ENCODE measurements around the gene LTBP3. TPM values are rescaled to one million over a fixed set of nuclear protein-coding genes. Genes with fewer than 3 reads are reported as not detected.

The LTBP3 gene
- total and polyA plus RNA-seq, 4 donors = 8.8 to 46.2 (median 17.0) TPM

- H3K27ac ChIP-seq (ENCODE audit: low read depth in 1 of 2, low read length in 2 of 2) = peak overlapping the region; percentile 94 to 100
- H3K4me1 ChIP-seq (ENCODE audit: control insufficient read depth in 4 of 4, insufficient read depth in 4 of 4, low read length in 3 of 4) = peaks cover 0 to 41% (median 21%) of the 10 kb centered on the region in 4 donors
- DNase-seq (ENCODE audit: low spot score) = no peak
- 3% methylated on average over 3 of the region's 3 CpGs for WGBS
- no peaks in the 10 kb centered on the region for H3K27me3 ChIP-seq (ENCODE audit: control insufficient read depth in 4 of 4, insufficient read depth in 4 of 4, low read length in 3 of 4)
- TF ChIP-seq TAF1 (conservative IDR thresholded peaks at IDR 0.05) (peak; percentile 36), FOXA2 (IDR thresholded peaks at IDR 0.05) (no peak)
- peaks cover 8 to 48% (median 25%) of the 10 kb centered on the region in 4 donors for H3K36me3 ChIP-seq (ENCODE audit: control insufficient read depth in 4 of 4, insufficient read depth in 3 of 4, low read depth in 1 of 4, low read length in 3 of 4)
- H3K9ac ChIP-seq (ENCODE audit: low read depth in 1 of 2, low read length in 2 of 2) = peak overlapping the region; percentile 100
- H3K4me3 ChIP-seq (ENCODE audit: low read depth in 1 of 3, low read length in 3 of 3) = peak overlapping the region; percentile 67 to 100 (median 85)
- no peaks in the 10 kb centered on the region for H3K9me3 ChIP-seq (ENCODE audit: control insufficient read depth in 4 of 4, low read length in 3 of 4)
These were observed 54.0 kb downstream of the LTBP3 start for GRCh38 chr11:65503949-65504673.

GRCh38 chr11:65503368-65503948, 54.7 kb downstream of the LTBP3 start:
- DNase-seq (ENCODE audit: low spot score) = no peak
- Histone ChIP-seq H3K36me3 (ENCODE audit: control insufficient read depth in 4 of 4, insufficient read depth in 3 of 4, low read depth in 1 of 4, low read length in 3 of 4) (peaks cover 8 to 48% (median 25%) of the 10 kb centered on the region in 4 donors), H3K27me3 (ENCODE audit: control insufficient read depth in 4 of 4, insufficient read depth in 4 of 4, low read length in 3 of 4) (no peaks in the 10 kb centered on the region), H3K4me1 (ENCODE audit: control insufficient read depth in 4 of 4, insufficient read depth in 4 of 4, low read length in 3 of 4) (peaks cover 0 to 41% (median 21%) of the 10 kb centered on the region in 4 donors), H3K9ac (ENCODE audit: low read depth in 1 of 2, low read length in 2 of 2) (peak overlapping the region; percentile 100), H3K27ac (ENCODE audit: low read depth in 1 of 2, low read length in 2 of 2) (peak overlapping the region; percentile 100), H3K9me3 (ENCODE audit: control insufficient read depth in 4 of 4, low read length in 3 of 4) (no peaks in the 10 kb centered on the region), H3K4me3 (ENCODE audit: low read depth in 1 of 3, low read length in 3 of 3) (peak overlapping the region; percentile 67 to 100 (median 85))
- WGBS = 9% methylated on average over 3 of the region's 3 CpGs
- TF ChIP-seq RXRA (IDR thresholded peaks at IDR 0.05) (no peak), REST (IDR thresholded peaks at IDR 0.05) (peak; percentile 4), HNF4A (conservative IDR thresholded peaks at IDR 0.05) (no peak)

GRCh38 chr11:65502555-65503367, 55.4 kb downstream of the LTBP3 start:
- peak overlapping the region; percentile 100 for H3K9ac ChIP-seq (ENCODE audit: low read depth in 1 of 2, low read length in 2 of 2)
- TF ChIP-seq NR2F2 (IDR thresholded peaks at IDR 0.05) = no peak
- no peak for TF ChIP-seq EGR1 (IDR thresholded peaks at IDR 0.05; ENCODE audit: low read depth in 2 of 2)
- TF ChIP-seq ZBTB33 (IDR thresholded peaks at IDR 0.05) = peak; percentile 21
- peak in 1 of 2 donors; percentile 52 for TF ChIP-seq JUND (IDR thresholded peaks at IDR 0.05)
- peak; percentile 8 to 9 for TF ChIP-seq RAD21 (IDR thresholded peaks at IDR 0.05)
- TF ChIP-seq TAF1 (conservative IDR thresholded peaks at IDR 0.05) = peak; percentile 18
- peak; percentile 16 for TF ChIP-seq YY1 (IDR thresholded peaks at IDR 0.05)
- H3K27me3 ChIP-seq (ENCODE audit: control insufficient read depth in 4 of 4, insufficient read depth in 4 of 4, low read length in 3 of 4) = no peaks in the 10 kb centered on the region
- DNase-seq (ENCODE audit: low spot score) = peak; percentile 45
- H3K4me1 ChIP-seq (ENCODE audit: control insufficient read depth in 4 of 4, insufficient read depth in 4 of 4, low read length in 3 of 4) = peaks cover 0 to 40% (median 21%) of the 10 kb centered on the region in 4 donors
- peak overlapping the region; percentile 67 to 100 (median 85) for H3K4me3 ChIP-seq (ENCODE audit: low read depth in 1 of 3, low read length in 3 of 3)
- H3K27ac ChIP-seq (ENCODE audit: low read depth in 1 of 2, low read length in 2 of 2) = peak overlapping the region; percentile 100
- peaks cover 8 to 48% (median 25%) of the 10 kb centered on the region in 4 donors for H3K36me3 ChIP-seq (ENCODE audit: control insufficient read depth in 4 of 4, insufficient read depth in 3 of 4, low read depth in 1 of 4, low read length in 3 of 4)
- WGBS = under 1% methylated on average over 6 of the region's 6 CpGs
- no peaks in the 10 kb centered on the region for H3K9me3 ChIP-seq (ENCODE audit: control insufficient read depth in 4 of 4, low read length in 3 of 4)

All from liver (tissue), 9 donors.